Panc1 (cell line): ENCODE data around the gene GGA2. TPM values are rescaled to one million over a fixed set of nuclear protein-coding genes. Genes with fewer than 3 reads are reported as not detected.
A peak's percentile ranks its signal among the peaks of the same experiment; 100 is the strongest.

Source experiments
- ATAC-seq: fragments of 200-7000 bp; cut with Tn5 transposase; 2 replicates; pipeline ENCODE4 v1.9.1; 2020; ENCODE audit warnings: mild to moderate bottlenecking, moderate library complexity
- BruUV-seq: library from RNA; stranded (reverse); fragments of 400-500 nt; replicated peaks from 2 replicates; lab custom pipeline; 2021; lab: Mats Ljungman, UMichigan
- CTCF ChIA-PET: fragments of 300-600 bp; sonication (Branson Sonifier 250); formaldehyde crosslinking; loops from one replicate; lab custom pipeline; 2022; ENCODE audit warnings: antibody characterized with exemption; lab: Charles Lee
- POLR2A ChIA-PET: fragments of 300-600 bp; sonication (Branson Sonifier 250); formaldehyde crosslinking; loops from one replicate; lab custom pipeline; 2022; ENCODE audit warnings: antibody characterized with exemption; lab: Charles Lee
- DNase-seq: peaks from one replicate; pipeline ENCODE4 v3.0.0-alpha.2; 2010; ENCODE audit warnings: low read depth, low spot score
- H3K27ac ChIP-seq: 2 replicates; pipeline ENCODE4 v1.5.1; 2011; ENCODE audit warnings: mild to moderate bottlenecking, low read length, inconsistent platforms
- H3K27me3 ChIP-seq: fragments of 200-500 bp; sonication (Bioruptor generic); 2 replicates; pipeline ENCODE4 v1.6.0; 2014; ENCODE audit warnings: low read length, inconsistent platforms; ENCODE audit not compliant: control insufficient read depth, insufficient read depth
- H3K36me3 ChIP-seq: fragments of 200-500 bp; sonication (Bioruptor generic); 2 replicates; pipeline ENCODE4 v1.5.1; 2014; ENCODE audit warnings: inconsistent platforms, mild to moderate bottlenecking, low read length, moderate library complexity; ENCODE audit not compliant: control insufficient read depth, insufficient read depth
- H3K4me1 ChIP-seq: 2 replicates; pipeline ENCODE4 v1.5.1; 2011; ENCODE audit warnings: inconsistent platforms, mild to moderate bottlenecking, low read length, moderate library complexity; ENCODE audit not compliant: control insufficient read depth, insufficient read depth
- H3K4me3 ChIP-seq, 2 experiments: 2 replicates each; pipeline ENCODE4 v1.5.1; 2011 to 2012; ENCODE audit warnings: low read depth in 2 of 2, low read length in 2 of 2, mild to moderate bottlenecking in 2 of 2, inconsistent platforms in 1 of 2, moderate library complexity in 1 of 2
- H3K9me3 ChIP-seq: fragments of 200-500 bp; sonication (Bioruptor generic); 2 replicates; pipeline ENCODE4 v1.5.1; 2014; ENCODE audit warnings: low read depth, mild to moderate bottlenecking, inconsistent platforms, low read length, moderate library complexity; ENCODE audit not compliant: control insufficient read depth, insufficient read depth
- POLR2AphosphoS5 ChIP-seq: IDR thresholded peaks from 2 replicates; pipeline ENCODE4 v1.6.1; 2012; ENCODE audit warnings: mild to moderate bottlenecking, low read depth, low read length, moderate library complexity
- SIN3A ChIP-seq: IDR thresholded peaks from 2 replicates; pipeline ENCODE4 v1.6.1; 2012; ENCODE audit warnings: low read depth, mild to moderate bottlenecking, low read length, moderate library complexity, borderline replicate concordance; ENCODE audit not compliant: insufficient read depth
- TCF7L2 ChIP-seq: IDR thresholded peaks from 2 replicates; pipeline ENCODE4 v1.6.1; 2011; ENCODE audit warnings: mild to moderate bottlenecking, low read depth, low read length, inconsistent platforms
- in situ Hi-C: cut with HindIII; loops from 2 replicates; pipeline ENCODE4 v1.10.0; 2016; ENCODE audit warnings: low sequenced_read_pairs, low pct_unique_long_range_greater_than_20kb
- intact Hi-C: fragments of 100-400 bp; cut with micrococcal nuclease; formaldehyde crosslinking; loops from one replicate; pipeline ENCODE4 v1.10.0; 2022; ENCODE audit not compliant: unreplicated experiment
- total RNA-seq: library from RNA; stranded (reverse); gene quantifications from one replicate; pipeline ENCODE4 v1.2.1, GENCODE V29; 2021; ENCODE audit not compliant: unreplicated experiment
- TF ChIP-seq, protein P1 (sequence below), 2 experiments: IDR thresholded peaks; 2 replicates each; pipeline ENCODE4 v1.6.1; 2011 to 2012; ENCODE audit warnings: low read depth in 2 of 2, control low read depth in 1 of 2, low read length in 1 of 2, mild to moderate bottlenecking in 1 of 2, moderate library complexity in 1 of 2; ENCODE audit not compliant: insufficient read depth in 1 of 2
- TF ChIP-seq, protein P2 (sequence below): fragments of 450-650 bp; IDR thresholded peaks from 2 replicates; pipeline ENCODE4 v1.5.1; 2017; ENCODE audit warnings: mild to moderate bottlenecking

The GGA2 gene
- total RNA-seq, 1 experiment from 2014 or later = 100 TPM

DNA sequence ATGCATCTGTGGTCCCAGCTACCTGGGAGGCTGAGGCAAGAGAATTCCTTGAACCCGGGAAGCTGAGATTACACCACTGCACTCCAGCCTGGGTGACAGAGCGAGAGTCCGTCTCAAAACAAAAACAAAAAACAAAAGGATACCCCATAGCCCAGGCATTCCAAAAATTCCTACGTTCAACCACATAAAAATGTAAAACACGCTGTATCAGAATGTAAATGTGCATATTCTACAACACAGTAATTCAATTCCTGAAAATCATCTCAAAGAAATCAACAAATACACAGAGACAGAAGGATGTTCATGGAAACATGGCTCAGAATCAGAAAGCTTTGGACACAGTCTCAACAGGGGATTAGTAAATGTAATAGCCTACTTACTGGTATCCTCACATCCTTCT is 90.3 kb downstream of the GGA2 start:
- in situ Hi-C loops (no loop called here), intact Hi-C loops (no loop called here)
- Histone ChIP-seq H3K9me3 (no peaks in the 10 kb centered on the region), H3K36me3 (no peaks in the 10 kb centered on the region), H3K4me1 (peaks cover 29% of the 10 kb centered on the region), H3K27ac (peak overlapping the region; percentile 60), H3K27me3 (no peaks in the 10 kb centered on the region), H3K4me3 (no peak overlapping the region)
- ATAC-seq = no peak
- POLR2A ChIA-PET = interaction anchor here (0.7 kb wide), 1 partner anchor 263 kb away, joined by 10 read pairs; no protein-coding TSS in a partner anchor
- BruUV-seq = no TSS peak
- DNase-seq = no peak
- no peak for TF ChIP-seq POLR2AphosphoS5
- TF ChIP-seq SIN3A = no peak
- TF ChIP-seq, protein P1, sequence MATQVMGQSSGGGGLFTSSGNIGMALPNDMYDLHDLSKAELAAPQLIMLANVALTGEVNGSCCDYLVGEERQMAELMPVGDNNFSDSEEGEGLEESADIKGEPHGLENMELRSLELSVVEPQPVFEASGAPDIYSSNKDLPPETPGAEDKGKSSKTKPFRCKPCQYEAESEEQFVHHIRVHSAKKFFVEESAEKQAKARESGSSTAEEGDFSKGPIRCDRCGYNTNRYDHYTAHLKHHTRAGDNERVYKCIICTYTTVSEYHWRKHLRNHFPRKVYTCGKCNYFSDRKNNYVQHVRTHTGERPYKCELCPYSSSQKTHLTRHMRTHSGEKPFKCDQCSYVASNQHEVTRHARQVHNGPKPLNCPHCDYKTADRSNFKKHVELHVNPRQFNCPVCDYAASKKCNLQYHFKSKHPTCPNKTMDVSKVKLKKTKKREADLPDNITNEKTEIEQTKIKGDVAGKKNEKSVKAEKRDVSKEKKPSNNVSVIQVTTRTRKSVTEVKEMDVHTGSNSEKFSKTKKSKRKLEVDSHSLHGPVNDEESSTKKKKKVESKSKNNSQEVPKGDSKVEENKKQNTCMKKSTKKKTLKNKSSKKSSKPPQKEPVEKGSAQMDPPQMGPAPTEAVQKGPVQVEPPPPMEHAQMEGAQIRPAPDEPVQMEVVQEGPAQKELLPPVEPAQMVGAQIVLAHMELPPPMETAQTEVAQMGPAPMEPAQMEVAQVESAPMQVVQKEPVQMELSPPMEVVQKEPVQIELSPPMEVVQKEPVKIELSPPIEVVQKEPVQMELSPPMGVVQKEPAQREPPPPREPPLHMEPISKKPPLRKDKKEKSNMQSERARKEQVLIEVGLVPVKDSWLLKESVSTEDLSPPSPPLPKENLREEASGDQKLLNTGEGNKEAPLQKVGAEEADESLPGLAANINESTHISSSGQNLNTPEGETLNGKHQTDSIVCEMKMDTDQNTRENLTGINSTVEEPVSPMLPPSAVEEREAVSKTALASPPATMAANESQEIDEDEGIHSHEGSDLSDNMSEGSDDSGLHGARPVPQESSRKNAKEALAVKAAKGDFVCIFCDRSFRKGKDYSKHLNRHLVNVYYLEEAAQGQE (IDR thresholded peaks at IDR 0.05; ENCODE audit: insufficient read depth in 1 of 2, low read depth in 2 of 2, low read length in 1 of 2) = no peak
- TF ChIP-seq, protein P2, sequence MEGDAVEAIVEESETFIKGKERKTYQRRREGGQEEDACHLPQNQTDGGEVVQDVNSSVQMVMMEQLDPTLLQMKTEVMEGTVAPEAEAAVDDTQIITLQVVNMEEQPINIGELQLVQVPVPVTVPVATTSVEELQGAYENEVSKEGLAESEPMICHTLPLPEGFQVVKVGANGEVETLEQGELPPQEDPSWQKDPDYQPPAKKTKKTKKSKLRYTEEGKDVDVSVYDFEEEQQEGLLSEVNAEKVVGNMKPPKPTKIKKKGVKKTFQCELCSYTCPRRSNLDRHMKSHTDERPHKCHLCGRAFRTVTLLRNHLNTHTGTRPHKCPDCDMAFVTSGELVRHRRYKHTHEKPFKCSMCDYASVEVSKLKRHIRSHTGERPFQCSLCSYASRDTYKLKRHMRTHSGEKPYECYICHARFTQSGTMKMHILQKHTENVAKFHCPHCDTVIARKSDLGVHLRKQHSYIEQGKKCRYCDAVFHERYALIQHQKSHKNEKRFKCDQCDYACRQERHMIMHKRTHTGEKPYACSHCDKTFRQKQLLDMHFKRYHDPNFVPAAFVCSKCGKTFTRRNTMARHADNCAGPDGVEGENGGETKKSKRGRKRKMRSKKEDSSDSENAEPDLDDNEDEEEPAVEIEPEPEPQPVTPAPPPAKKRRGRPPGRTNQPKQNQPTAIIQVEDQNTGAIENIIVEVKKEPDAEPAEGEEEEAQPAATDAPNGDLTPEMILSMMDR = no peak
- TF ChIP-seq TCF7L2 = no peak
- CTCF ChIA-PET = interaction anchor here (0.6 kb wide), 1 partner anchor 1860 kb away, joined by 6 read pairs; no protein-coding TSS in a partner anchor

GRCh38 chr16:23416816-23417215 is 93.5 kb downstream of the GGA2 start:
- no peak for DNase-seq
- H3K4me1 ChIP-seq = peaks cover 5% of the 10 kb centered on the region
- POLR2A ChIA-PET = no interaction called here
- in situ Hi-C loops = no loop called here
- H3K27ac ChIP-seq = no peak overlapping the region
- H3K4me3 ChIP-seq = no peak overlapping the region
- intact Hi-C loops = no loop called here
- no peak for ATAC-seq
- no peaks in the 10 kb centered on the region for H3K9me3 ChIP-seq
- no peaks in the 10 kb centered on the region for H3K36me3 ChIP-seq
- no peak for TF ChIP-seq SIN3A
- TF ChIP-seq TCF7L2 = no peak
- TF ChIP-seq, protein P2 = no peak
- TF ChIP-seq, protein P1 (IDR thresholded peaks at IDR 0.05; ENCODE audit: insufficient read depth in 1 of 2, low read depth in 2 of 2, low read length in 1 of 2) = no peak
- TF ChIP-seq POLR2AphosphoS5 = no peak
- no TSS peak for BruUV-seq
- H3K27me3 ChIP-seq = no peaks in the 10 kb centered on the region
- CTCF ChIA-PET = no interaction called here
